22Rv1 (cell line): ENCODE results near the gene COL23A1.

Source experiments
- H3K27ac ChIP-seq: fragments of 450-650 bp; 2 replicates; pipeline ENCODE4 v1.5.1; 2017
- CTCF ChIP-seq: fragments of 450-650 bp; IDR thresholded peaks from 2 replicates; pipeline ENCODE4 v1.5.1; 2017; ENCODE audit warnings: mild to moderate bottlenecking
- ZFX ChIP-seq: fragments of 450-650 bp; IDR thresholded peaks from 2 replicates; pipeline ENCODE4 v1.6.1; 2017; ENCODE audit warnings: antibody characterized with exemption, borderline replicate concordance

The COL23A1 gene

GRCh38 chr5:178328826-178329730 lies 261.1 kb downstream of the COL23A1 start:
- TF ChIP-seq ZFX: no peak
- no peak for TF ChIP-seq CTCF
- H3K27ac ChIP-seq: no peak overlapping the region

GRCh38 chr5:178327931-178328711 lies 262.1 kb downstream of the COL23A1 start:
- TF ChIP-seq CTCF (no peak), ZFX (no peak)
- H3K27ac ChIP-seq: no peak overlapping the region

GRCh38 chr5:178327446-178327845 lies 262.7 kb downstream of the COL23A1 start:
- TF ChIP-seq CTCF: no peak
- no peak for TF ChIP-seq ZFX
- H3K27ac ChIP-seq: no peak overlapping the region

GRCh38 chr5:178326374-178326715 lies 263.8 kb downstream of the COL23A1 start:
- TF ChIP-seq ZFX (no peak), CTCF (no peak)
- H3K27ac ChIP-seq: no peak overlapping the region

GRCh38 chr5:178325679-178326373 lies 264.4 kb downstream of the COL23A1 start:
- TF ChIP-seq ZFX (no peak), CTCF (no peak)
- H3K27ac ChIP-seq: no peak overlapping the region

- no peak for TF ChIP-seq ZFX
- no peak for TF ChIP-seq CTCF
- no peak overlapping the region for H3K27ac ChIP-seq
These were observed 264.9 kb downstream of the COL23A1 start for GRCh38 chr5:178325311-178325678.
